SW 1271 (cell line): ENCODE data around the gene CIAPIN1.
A peak's percentile ranks its signal among the peaks of the same experiment; 100 is the strongest.

Experiments used
- DNase-seq, 2 experiments: peaks; one replicate each; lab custom pipeline; 2025; lab: John Stamatoyannopoulos, UW

CIAPIN1 gene

GRCh38 chr16:57447186-57447962 lies at the start of gene CIAPIN1, which contains the start of gene COQ9:
Gene CIAPIN1 (minus strand): TSS chr16:57447385. CDS start chr16:57440928, 6,457 bp downstream.
Gene COQ9 (plus strand): TSS chr16:57447479. CDS start chr16:57447506, 27 bp downstream.
- peak; percentile 56 to 67 for DNase-seq

DNA sequence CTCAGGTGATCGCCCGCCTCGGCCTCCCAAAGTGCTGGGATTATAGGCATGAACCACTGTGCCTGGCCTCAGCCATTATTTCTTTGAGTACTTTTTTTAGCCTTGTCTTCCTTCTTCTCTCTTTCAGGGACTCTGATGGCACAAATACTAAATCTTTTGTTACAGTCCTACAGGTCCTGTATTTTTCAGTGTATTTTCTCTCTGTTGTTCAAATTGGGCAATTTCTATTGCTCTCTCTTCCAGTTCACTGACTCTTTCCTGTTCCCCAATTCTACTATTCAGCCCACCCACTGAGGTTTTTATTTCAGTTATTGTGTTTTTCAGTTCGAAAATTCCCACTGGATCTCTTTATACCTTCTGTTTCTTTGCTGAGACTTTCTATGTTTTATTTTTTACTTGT lies 46.6 kb upstream of the CIAPIN1 start:
- DNase-seq = no peak

- DNase-seq = no peak
These were observed 42.0 kb upstream of the CIAPIN1 start for GRCh38 chr16:57489229-57489628.

DNA sequence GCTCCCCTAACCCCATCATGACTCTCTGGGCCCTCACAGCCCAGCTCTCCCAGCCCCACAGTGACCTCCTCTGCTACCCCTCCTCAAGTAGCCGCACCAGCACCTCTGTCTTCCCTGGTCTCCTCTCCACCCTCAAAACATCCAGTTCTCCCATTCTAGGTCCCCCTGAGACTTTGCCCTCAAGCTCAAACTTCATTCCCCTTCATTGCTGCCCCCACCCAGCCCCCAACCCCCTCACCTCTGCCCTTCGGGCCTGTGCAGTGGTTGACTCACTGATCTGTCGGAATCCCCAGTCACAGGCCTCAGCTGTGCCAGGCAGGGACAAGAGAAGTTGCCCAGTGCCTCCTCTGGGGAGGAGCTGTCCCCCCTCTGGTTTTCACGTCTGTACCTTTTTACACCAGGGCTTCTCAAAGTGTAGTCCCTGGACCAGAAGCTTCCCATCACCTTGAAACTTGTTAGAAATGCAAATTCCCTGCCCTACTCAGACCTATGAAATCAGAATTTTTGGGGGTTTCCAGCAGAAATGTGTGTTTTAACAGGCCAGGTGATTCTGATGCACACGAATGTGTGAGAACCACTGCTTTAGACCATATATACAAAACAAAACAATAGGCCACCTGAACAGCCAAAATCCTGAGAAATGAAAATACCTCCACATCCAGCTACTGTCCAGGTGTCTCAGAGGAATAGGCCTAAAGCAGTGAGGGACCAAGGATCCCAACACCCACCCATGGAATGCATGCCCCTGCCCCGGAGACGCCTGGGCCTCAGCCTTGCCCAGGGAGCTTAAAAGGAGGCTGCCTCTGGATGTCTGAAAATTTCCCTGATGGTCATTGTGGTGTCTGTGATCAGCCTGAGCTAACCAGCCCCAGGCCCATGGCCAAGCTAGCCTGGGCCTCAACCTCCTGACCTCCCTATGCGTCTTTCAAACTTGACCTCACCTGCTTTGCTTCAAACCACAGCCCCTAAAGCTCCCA lies 40.0 kb upstream of the CIAPIN1 start:
- DNase-seq = no peak

DNA sequence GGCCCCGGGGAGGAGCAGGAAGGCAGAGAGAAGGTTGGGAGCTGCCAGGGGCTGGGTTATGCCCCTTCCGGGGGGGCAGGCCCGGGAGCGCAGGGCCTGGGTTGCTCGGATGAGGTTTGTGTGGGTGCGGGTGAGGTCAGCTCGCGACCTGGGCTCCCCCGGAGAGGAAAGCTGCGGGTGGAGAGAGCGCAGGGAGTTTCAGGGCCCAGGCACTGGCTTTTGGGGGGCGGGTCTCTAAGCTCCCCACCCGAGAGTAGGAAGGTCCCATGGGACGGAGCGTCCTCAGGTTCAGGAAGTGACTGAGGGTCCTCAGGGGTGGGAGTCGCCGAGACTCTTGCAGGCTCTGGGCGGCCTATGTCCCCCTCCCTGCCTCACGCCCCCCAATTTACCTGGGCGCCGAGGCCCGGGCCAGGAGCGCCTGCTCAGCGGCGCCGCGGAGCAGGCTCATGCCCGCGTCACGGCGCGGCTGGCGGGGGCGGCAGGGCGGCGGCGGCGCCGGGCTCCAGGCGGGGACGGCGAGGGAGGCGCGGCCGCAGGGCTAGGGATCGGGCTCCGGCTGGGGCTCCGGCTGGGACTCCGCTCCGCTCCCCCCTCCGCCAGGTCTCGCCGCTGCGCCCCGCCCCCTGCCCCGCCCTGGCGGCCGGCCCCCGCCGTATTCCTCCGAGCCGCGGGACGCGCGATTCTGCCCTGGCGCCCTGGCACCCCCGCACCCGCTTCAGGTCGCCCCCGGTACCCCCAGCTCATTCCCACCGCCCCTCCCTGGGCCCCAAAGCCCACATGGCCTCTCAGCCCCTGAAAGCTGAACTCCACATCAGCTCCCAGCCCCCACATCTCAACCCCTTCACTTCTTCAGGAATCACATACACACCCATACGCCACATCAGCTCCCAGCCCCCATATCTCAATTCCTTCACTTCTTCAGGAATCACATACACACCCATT lies 39.0 kb upstream of the CIAPIN1 start, which contains the start of gene DOK4:
Gene DOK4 (minus strand): TSS at position 578 of the 942 bp plus-strand sequence. CDS start 6,986 bp downstream, outside the sequence.
- peak in 1 of 2 experiments; percentile 23 for DNase-seq

- DNase-seq = no peak
These were observed 38.1 kb upstream of the CIAPIN1 start for GRCh38 chr16:57485091-57485915.

DNA sequence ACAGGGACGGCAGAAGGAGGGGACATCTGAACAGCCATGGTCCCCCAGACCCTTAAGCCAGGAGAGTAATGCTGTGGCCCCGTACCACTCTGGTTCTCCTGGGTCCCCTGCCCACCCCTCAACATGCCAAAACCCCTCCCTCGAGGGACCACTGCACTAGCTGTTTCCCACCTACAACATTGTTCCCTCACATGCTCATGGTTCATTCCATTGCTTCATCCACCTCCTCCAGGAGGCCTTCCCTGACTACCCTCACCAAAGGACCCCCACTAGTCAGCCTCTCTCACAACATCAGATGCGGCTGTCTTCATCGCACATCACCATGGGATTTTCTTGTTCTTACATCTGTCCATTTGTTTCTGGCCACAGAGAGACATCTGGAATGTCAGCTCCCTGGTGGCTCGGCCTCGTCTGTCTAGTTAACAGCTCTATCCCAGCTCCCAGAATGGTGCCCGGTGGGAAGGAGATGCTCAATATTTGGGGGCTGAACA lies 37.4 kb upstream of the CIAPIN1 start:
- DNase-seq = no peak

- no peak for DNase-seq
These were observed 36.7 kb upstream of the CIAPIN1 start for GRCh38 chr16:57483725-57484514.

DNA sequence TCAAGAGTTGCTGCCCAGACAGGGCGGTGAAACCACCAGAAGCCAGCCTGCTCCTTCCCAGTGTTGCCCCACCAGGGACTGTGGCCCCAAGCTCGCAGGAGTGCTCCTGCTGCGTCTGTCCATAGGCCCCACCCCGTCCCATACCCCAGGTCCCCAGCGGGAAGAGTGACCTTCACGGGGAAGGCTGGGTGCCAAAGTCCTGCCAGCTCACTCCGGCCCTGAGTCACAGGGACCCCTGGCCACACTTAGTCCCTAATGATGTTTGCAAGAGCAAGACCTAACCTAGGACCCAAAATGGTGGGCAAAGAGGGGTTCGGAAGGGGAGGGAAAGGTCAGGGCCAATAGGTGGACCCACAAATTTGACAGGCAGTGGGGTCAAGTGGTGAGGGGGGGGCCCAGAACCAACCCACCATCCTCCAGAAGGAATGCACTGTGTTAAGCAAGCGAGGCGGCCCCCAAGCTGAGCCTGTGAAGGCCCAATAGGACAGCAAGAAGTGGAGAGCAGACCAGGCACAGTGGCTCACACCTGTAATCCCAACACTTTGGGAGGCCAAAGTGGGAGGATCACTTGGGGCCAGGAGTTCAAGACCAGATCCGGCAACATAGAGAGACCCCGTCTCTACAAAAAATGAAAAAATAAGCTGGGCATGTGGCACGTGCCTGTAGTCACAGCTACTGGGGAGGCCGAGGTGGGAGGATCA lies 35.8 kb upstream of the CIAPIN1 start:
- DNase-seq = no peak

GRCh38 chr16:57481421-57481820 lies 34.2 kb upstream of the CIAPIN1 start:
- no peak for DNase-seq

DNA sequence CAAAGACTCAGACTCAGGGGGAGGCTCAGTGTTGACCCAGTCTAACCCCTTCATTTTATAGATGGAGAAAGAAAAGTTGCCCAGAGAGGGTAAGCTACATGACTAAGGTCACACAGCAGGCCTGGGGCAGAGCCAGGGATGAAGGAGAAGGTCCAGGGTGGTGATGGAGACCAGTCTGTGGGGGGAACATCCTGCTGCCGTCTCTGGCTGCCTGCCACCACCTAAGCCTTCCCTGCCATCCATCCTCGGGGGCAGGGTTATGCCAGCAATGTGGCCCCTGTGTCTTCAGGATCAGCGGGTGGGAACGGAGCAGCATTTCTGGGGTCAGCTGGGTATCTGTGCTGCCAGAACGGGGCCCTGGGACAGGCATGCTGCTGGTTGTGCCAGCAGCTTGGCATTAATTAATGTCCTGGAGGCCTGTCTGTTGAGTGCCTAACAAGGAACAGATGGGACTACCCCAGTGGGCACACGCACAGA lies 33.6 kb upstream of the CIAPIN1 start:
- no peak for DNase-seq

- DNase-seq = no peak
These were observed 33.0 kb upstream of the CIAPIN1 start for GRCh38 chr16:57479976-57480753.

- no peak for DNase-seq
These were observed 32.2 kb upstream of the CIAPIN1 start for GRCh38 chr16:57479205-57479975.

DNA sequence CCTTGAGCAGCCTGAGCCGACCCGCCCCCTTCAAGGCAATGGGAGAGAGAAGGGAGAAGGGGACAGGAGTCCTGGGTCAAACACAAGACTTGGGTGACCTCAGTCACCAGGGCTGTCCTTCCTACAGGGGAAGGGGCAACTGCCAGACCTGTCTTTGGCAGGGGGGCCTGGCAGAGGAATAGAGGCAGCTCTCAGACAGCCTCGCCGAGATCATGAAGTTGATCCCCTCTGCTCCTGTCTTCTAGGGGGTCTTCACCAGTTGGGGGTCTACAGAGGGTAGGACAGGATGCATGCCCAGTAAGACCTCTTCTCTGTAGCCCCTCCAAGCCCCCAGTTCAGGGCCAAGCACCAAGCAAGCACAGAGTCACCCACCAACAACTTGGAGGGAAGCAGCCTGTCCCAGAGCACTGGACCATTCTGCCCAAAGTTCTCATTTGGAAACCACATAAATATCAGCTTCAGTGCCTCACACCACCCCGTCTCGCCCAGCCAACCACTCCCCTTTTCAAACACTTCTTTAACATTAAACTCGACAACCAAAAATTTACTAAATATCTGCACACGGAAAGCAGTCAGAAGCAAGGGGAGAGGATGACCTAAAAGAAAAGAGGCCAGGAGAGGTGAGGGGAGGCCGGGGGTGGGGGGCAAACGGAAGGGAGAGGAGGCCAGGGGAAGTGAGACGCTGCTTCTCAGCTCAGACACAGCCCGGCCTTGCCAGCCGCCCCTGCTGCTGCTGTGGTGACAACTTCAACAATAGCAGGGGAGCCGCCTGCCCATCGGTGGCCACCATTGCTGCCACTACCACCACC lies 31.4 kb upstream of the CIAPIN1 start:
- no peak for DNase-seq

GRCh38 chr16:57477531-57478202 lies 30.5 kb upstream of the CIAPIN1 start:
- no peak for DNase-seq
